K562 (cell line): ENCODE measurements around the gene SKAP1. TPM values are rescaled to one million over a fixed set of nuclear protein-coding genes. Genes with fewer than 3 reads are reported as not detected.

ENCODE experiments used
- ATAC-seq: fragments of 200-7000 bp; cut with Tn5 transposase; 3 replicates; pipeline ENCODE4 v1.9.1; 2020; ENCODE audit warnings: moderate library complexity
- BruUV-seq: library from RNA; stranded (reverse); fragments of 400-500 nt; replicated peaks from 2 replicates; lab custom pipeline; 2021; lab: Mats Ljungman, UMichigan
- CTCF ChIA-PET: fragments of 300-600 bp; formaldehyde crosslinking; extraction: SDS; loops from one replicate; lab custom pipeline; 2021; ENCODE audit warnings: low intra/inter-chr PET ratio; lab: Yijun Ruan, JAX
- POLR2A ChIA-PET: fragments of 300-600, 350-650 bp; sonication (Branson Sonifier 250); formaldehyde crosslinking; extraction: SDS; loops from one replicate; lab custom pipeline; 2021; ENCODE audit warnings: antibody characterized with exemption, inconsistent platforms; lab: Yijun Ruan, JAX
- DNase-seq, 4 experiments: peaks; one replicate each; pipeline versions ENCODE4 v3.0.0 to v3.0.0-alpha.2; 2011 to 2018; ENCODE audit warnings: low spot score in 3 of 4, mixed read lengths in 3 of 4; ENCODE audit errors: extremely low read depth in 1 of 4
- FAIRE-seq: peaks from 2 replicates; lab custom pipeline; 2011; peaks lifted over from hg19 to GRCh38; lab: Jason Lieb, UNC
- H2AFZ ChIP-seq: 2 replicates; pipeline ENCODE4 v1.6.0; 2011; ENCODE audit warnings: low read depth, low read length, control low read depth, inconsistent platforms
- H3K27ac ChIP-seq: fragments of 200-600 bp; 3 replicates; pipeline ENCODE4 v1.8.0; 2011; ENCODE audit warnings: low read depth, mild to moderate bottlenecking, control low read depth, inconsistent platforms, low read length, moderate library complexity, mixed read lengths; ENCODE audit errors: extremely low read depth
- H3K27me3 ChIP-seq, 2 experiments: fragments of 300-600 bp in 1 of 2; 2 replicates in 1 of 2; 3 replicates in 1 of 2; pipeline versions ENCODE4 v1.6.0 to v1.8.0; 2011; ENCODE audit warnings: inconsistent platforms in 2 of 2, low read length in 2 of 2, mild to moderate bottlenecking in 1 of 2, mixed read lengths in 1 of 2, moderate library complexity in 1 of 2; ENCODE audit not compliant: control insufficient read depth in 2 of 2, insufficient read depth in 2 of 2
- H3K36me3 ChIP-seq: fragments of 300-600 bp; 3 replicates; pipeline ENCODE4 v1.8.0; 2011; ENCODE audit warnings: mild to moderate bottlenecking, low read length, inconsistent platforms; ENCODE audit not compliant: control insufficient read depth, insufficient read depth
- H3K4me1 ChIP-seq, 2 experiments: fragments of 200-600 bp in 1 of 2; replicated peaks in 1 of 2; 2 replicates in 1 of 2; 3 replicates in 1 of 2; pipeline versions ENCODE4 v1.5.1 to v1.8.0; 2011; ENCODE audit warnings: inconsistent platforms in 2 of 2, low read length in 2 of 2, mild to moderate bottlenecking in 1 of 2, mixed read lengths in 1 of 2, moderate library complexity in 1 of 2; ENCODE audit not compliant: control insufficient read depth in 2 of 2, insufficient read depth in 2 of 2
- H3K4me2 ChIP-seq: 2 replicates; pipeline ENCODE4 v1.6.1; 2011; ENCODE audit warnings: low read length, control low read depth, inconsistent platforms, mixed read lengths; ENCODE audit not compliant: insufficient read depth
- H3K4me3 ChIP-seq: fragments of 200-600 bp; sonication (generic), shearing (Covaris generic); 2 replicates; pipeline ENCODE4 v1.5.1; 2016; ENCODE audit warnings: control low read depth, inconsistent platforms
- H3K79me2 ChIP-seq: fragments of 200-600 bp; 3 replicates; pipeline ENCODE4 v1.8.0; 2011; ENCODE audit warnings: low read length, inconsistent platforms; ENCODE audit not compliant: control insufficient read depth, insufficient read depth
- H3K9ac ChIP-seq, 2 experiments: 2 replicates each; pipeline versions ENCODE4 v1.6.0 to v1.6.1; 2011; ENCODE audit warnings: low read depth in 2 of 2, low read length in 2 of 2, control low read depth in 1 of 2, inconsistent platforms in 1 of 2, mild to moderate bottlenecking in 1 of 2, mixed read lengths in 1 of 2; ENCODE audit not compliant: insufficient read depth in 1 of 2
- H3K9me1 ChIP-seq: one replicate; pipeline ENCODE4 v1.6.0; 2011; ENCODE audit warnings: inconsistent platforms, mild to moderate bottlenecking, low read length, moderate library complexity; ENCODE audit not compliant: control insufficient read depth, insufficient read depth
- H3K9me3 ChIP-seq: replicated peaks from 2 replicates; pipeline ENCODE4 v1.5.1; 2011; ENCODE audit warnings: low read depth, low read length, inconsistent platforms; ENCODE audit not compliant: control insufficient read depth, insufficient read depth
- H4K20me1 ChIP-seq: replicated peaks from 2 replicates; pipeline ENCODE4 v1.6.1; 2011; ENCODE audit warnings: low read length, inconsistent platforms, mixed read lengths; ENCODE audit not compliant: control insufficient read depth, insufficient read depth
- AFF1 ChIP-seq, 2 experiments: fragments of 450-650 bp; IDR thresholded peaks; 2 replicates each; pipeline ENCODE4 v1.6.1; 2018; ENCODE audit warnings: mild to moderate bottlenecking in 2 of 2, low read depth in 1 of 2; ENCODE audit not compliant: partially characterized antibody in 2 of 2
- FOXJ2 ChIP-seq: fragments of 200-800 bp; sonication (Bioruptor generic); IDR thresholded peaks from 2 replicates; pipeline ENCODE4 v1.6.1; 2016; ENCODE audit warnings: missing genetic modification characterization, missing compliant biosample characterization
- NUFIP1 ChIP-seq: fragments of 450-650 bp; IDR thresholded peaks from 2 replicates; pipeline ENCODE4 v1.6.1; 2018; ENCODE audit not compliant: partially characterized antibody
- SMAD1 ChIP-seq: fragments of 150-350 bp; IDR thresholded peaks from 2 replicates; pipeline ENCODE4 v1.6.1; 2014; ENCODE audit warnings: low read length, low read depth; ENCODE audit not compliant: partially characterized antibody
- STAT5A ChIP-seq: IDR thresholded peaks from 2 replicates; pipeline ENCODE4 v1.6.1; 2012; ENCODE audit warnings: low read length, inconsistent platforms, borderline replicate concordance
- STAT5B ChIP-seq: fragments of 250-450 bp; sonication (Bioruptor Pico); IDR thresholded peaks from 2 replicates; pipeline ENCODE4 v1.8.0; 2021; ENCODE audit warnings: mild to moderate bottlenecking, inconsistent platforms
- TSC22D4 ChIP-seq: fragments of 450-650 bp; IDR thresholded peaks from 2 replicates; pipeline ENCODE4 v1.6.1; 2016; ENCODE audit warnings: missing genetic modification characterization, missing biosample characterization, control low read depth
- UBTF ChIP-seq, 2 experiments: IDR thresholded peaks; 2 replicates each; pipeline ENCODE4 v1.6.1; 2012; ENCODE audit warnings: improper control_type of control experiment in 2 of 2, low read depth in 2 of 2, low read length in 2 of 2, borderline replicate concordance in 1 of 2
- WGBS: fragments of 100-300 bp; shearing (Covaris generic); methylation state at CpG from one replicate; pipeline ENCODE4 v1.1.6; 2016; ENCODE audit warnings: low coverage, mixed read lengths; ENCODE audit not compliant: insufficient coverage; ENCODE audit errors: missing lambda C conversion rate; 5-methylcytosine and 5-hydroxymethylcytosine counted together
- in situ Hi-C: fragments of 300-500 bp; cut with MboI; formaldehyde crosslinking; loops from 4 replicates; pipeline ENCODE4 v1.15.0; 2018; ENCODE audit warnings: inconsistent platforms, mixed read lengths
- intact Hi-C: fragments of 100-400 bp; cut with micrococcal nuclease; formaldehyde crosslinking; loops from 2 replicates; pipeline ENCODE4 v1.14.2; 2022
- polyA plus RNA-seq, 8 experiments: library from polyadenylated mRNA; depleted of rRNA in 4 of 8; stranded (reverse) in 5 of 8; unstranded in 3 of 8; fragments of >200 nt; fragmentation: Nextera tagmentation in 2 of 8; fragmentation: Illumina TruSeq in 1 of 8; extraction: Ambion mirVana in 2 of 8; extraction: Trizol in 1 of 8; gene quantifications; 2 replicates each; pipeline versions ENCODE4 v1.2.1 to v1.2.3, GENCODE V29; 2011 to 2014; ENCODE audit warnings: inconsistent platforms in 1 of 8, missing spikeins in 1 of 8
- total RNA-seq, 7 experiments: library from RNA; depleted of rRNA in 6 of 7; stranded (reverse); fragments of >200 nt in 6 of 7; fragmentation: Illumina TruSeq in 2 of 7; extraction: Trizol in 2 of 7; gene quantifications; 2 replicates each; pipeline versions ENCODE4 v1.2.1 to v1.2.3, GENCODE V29; 2011 to 2021; ENCODE audit warnings: low replicate concordance in 1 of 7

SKAP1 gene
- total and polyA plus RNA-seq, 9 of the 15 experiments (the other 6 are each of a cell fraction or from before 2014, with no cell fraction given): 0.06 to 0.80 (median 0.10) TPM; not detected in 4

- no peak for TF ChIP-seq UBTF (IDR thresholded peaks at IDR 0.05; ENCODE audit: borderline replicate concordance in 1 of 2, low read depth in 2 of 2, low read length in 2 of 2)
- TF ChIP-seq, all 486 proteins: peak for 0
Measured at GRCh38 chr17:48192321-48192731, 237.7 kb downstream of the SKAP1 start (continued).

GRCh38 chr17:48191362-48191761, 238.7 kb downstream of the SKAP1 start:
- H3K9ac ChIP-seq: no peak overlapping the region
- intact Hi-C loops (no loop called here), in situ Hi-C loops (no loop called here)
- CTCF ChIA-PET: no interaction called here
- POLR2A ChIA-PET: interaction anchor here (0.6 to 2.3 kb wide), 4 partner anchors 11 to 23 kb away, joined by 3 to 8 read pairs (median 4); no protein-coding TSS in a partner anchor
- TF ChIP-seq STAT5A: no peak
- no peak for TF ChIP-seq STAT5B (CRISPR knock-in tag)
- no peak for TF ChIP-seq FOXJ2 (tag)
- TF ChIP-seq AFF1 (IDR thresholded peaks at IDR 0.05; ENCODE audit: low read depth in 1 of 2, partially characterized antibody in 2 of 2): no peak
- no peak for TF ChIP-seq SMAD1
- TF ChIP-seq NUFIP1: no peak
- TF ChIP-seq TSC22D4 (tag): no peak
- 20% methylated on average over 1 of the region's 1 CpG for WGBS
- no peaks in the 10 kb centered on the region for H4K20me1 ChIP-seq
- no peak overlapping the region for H3K4me3 ChIP-seq
- no peak for ATAC-seq
- FAIRE-seq: no peak
- no TSS peak for BruUV-seq
- H3K79me2 ChIP-seq: no peaks in the 10 kb centered on the region
- no peaks in the 10 kb centered on the region for H3K9me1 ChIP-seq
- no peak overlapping the region for H2AFZ ChIP-seq
- no peak overlapping the region for H3K4me2 ChIP-seq
- H3K27me3 ChIP-seq: peaks cover 12 to 20% of the 10 kb centered on the region in 2 experiments
- H3K9me3 ChIP-seq: no peaks in the 10 kb centered on the region
- H3K36me3 ChIP-seq: no peaks in the 10 kb centered on the region
- no peak for DNase-seq
- H3K27ac ChIP-seq: no peak overlapping the region
- no peaks in the 10 kb centered on the region for H3K4me1 ChIP-seq
